Keratinocyte (primary cell): ENCODE results near the gene TWF2. TPM values are rescaled to one million over a fixed set of nuclear protein-coding genes. Genes with fewer than 3 reads are reported as not detected.

Source experiments
- DNase-seq: peaks from one replicate; pipeline ENCODE4 v3.0.0-alpha.2; 2011; ENCODE audit warnings: low read depth, missing footprints, low spot score
- FAIRE-seq: peaks from 2 replicates; lab custom pipeline; 2011; peaks lifted over from hg19 to GRCh38; lab: Jason Lieb, UNC
- H2AFZ ChIP-seq: 2 replicates; pipeline ENCODE4 v1.6.0; 2012; ENCODE audit warnings: low read length, control low read depth, inconsistent platforms; ENCODE audit not compliant: control insufficient read depth
- H3K27ac ChIP-seq: 2 replicates; pipeline ENCODE4 v1.5.1; 2011; ENCODE audit warnings: low read length; ENCODE audit not compliant: control insufficient read depth, insufficient read depth
- H3K27me3 ChIP-seq: 3 replicates; pipeline ENCODE4 v1.6.0; 2011; ENCODE audit warnings: low read length; ENCODE audit not compliant: control insufficient read depth, insufficient read depth; ENCODE audit errors: extremely low read depth
- H3K36me3 ChIP-seq, 2 experiments: 2 replicates in 1 of 2; 3 replicates in 1 of 2; pipeline ENCODE4 v1.5.1; 2011; ENCODE audit warnings: low read length in 2 of 2, mild to moderate bottlenecking in 1 of 2; ENCODE audit not compliant: control insufficient read depth in 2 of 2, insufficient read depth in 2 of 2; ENCODE audit errors: extremely low read depth in 1 of 2
- H3K4me1 ChIP-seq: 3 replicates; pipeline ENCODE4 v1.5.1; 2011; ENCODE audit warnings: low read length; ENCODE audit not compliant: control insufficient read depth, insufficient read depth; ENCODE audit errors: extremely low read depth
- H3K4me2 ChIP-seq: 3 replicates; pipeline ENCODE4 v1.6.0; 2011; ENCODE audit warnings: low read depth, low read length; ENCODE audit not compliant: control insufficient read depth, insufficient read depth; ENCODE audit errors: extremely low read depth
- H3K4me3 ChIP-seq, 3 experiments: fragments of 200-600 bp in 1 of 3; sonication (generic) in 1 of 3; 2 replicates in 2 of 3; 3 replicates in 1 of 3; pipeline ENCODE4 v1.5.1; 2011 to 2016; ENCODE audit warnings: low read length in 3 of 3, mild to moderate bottlenecking in 3 of 3, control low read depth in 2 of 3, inconsistent platforms in 1 of 3, low read depth in 1 of 3, mixed read lengths in 1 of 3, mixed run types in 1 of 3, moderate library complexity in 1 of 3; ENCODE audit not compliant: control insufficient read depth in 2 of 3, insufficient read depth in 2 of 3; ENCODE audit errors: extremely low read depth in 1 of 3
- H3K79me2 ChIP-seq: 2 replicates; pipeline ENCODE4 v1.6.0; 2012; ENCODE audit warnings: low read length; ENCODE audit not compliant: control insufficient read depth, insufficient read depth
- H3K9ac ChIP-seq: 3 replicates; pipeline ENCODE4 v1.6.0; 2011; ENCODE audit warnings: low read length; ENCODE audit not compliant: control insufficient read depth, insufficient read depth; ENCODE audit errors: extremely low read depth
- H3K9me1 ChIP-seq: 3 replicates; pipeline ENCODE4 v1.6.0; 2011; ENCODE audit warnings: low read length; ENCODE audit not compliant: control insufficient read depth, insufficient read depth; ENCODE audit errors: extremely low read depth
- H3K9me3 ChIP-seq: 2 replicates; pipeline ENCODE4 v1.5.1; 2012; ENCODE audit warnings: low read depth, low read length; ENCODE audit not compliant: control insufficient read depth
- H4K20me1 ChIP-seq: 3 replicates; pipeline ENCODE4 v1.6.0; 2011; ENCODE audit warnings: low read length; ENCODE audit not compliant: control insufficient read depth, insufficient read depth; ENCODE audit errors: extremely low read depth
- CTCF ChIP-seq, 3 experiments: IDR thresholded peaks in 1 of 3; conservative IDR thresholded peaks in 1 of 3; optimal IDR thresholded peaks in 1 of 3; 2 replicates in 2 of 3; 3 replicates in 1 of 3; pipeline versions ENCODE3 to v1.5.1; 2011; ENCODE audit warnings: low read length in 3 of 3, mild to moderate bottlenecking in 3 of 3, moderate library complexity in 2 of 3, control low read depth in 1 of 3, inconsistent platforms in 1 of 3; ENCODE audit not compliant: insufficient read depth in 2 of 3; ENCODE audit errors: extremely low read depth in 1 of 3
- EZH2 ChIP-seq: IDR thresholded peaks from one replicate; pipeline ENCODE4 v1.6.1; 2012; ENCODE audit warnings: inconsistent platforms, mild to moderate bottlenecking, low read length, moderate library complexity
- dilution Hi-C: fragments of 300-500 bp; cut with MboI; formaldehyde crosslinking; loops from one replicate; pipeline ENCODE4 v1.7.0; 2020; ENCODE audit warnings: low sequenced_read_pairs; ENCODE audit not compliant: extremely low pct_ligation_motif_present
- polyA plus RNA-seq, 5 experiments: library from polyadenylated mRNA; depleted of rRNA in 3 of 5; stranded (reverse) in 3 of 5; stranded (forward) in 1 of 5; unstranded in 1 of 5; fragments of >200 nt; gene quantifications; 1 replicate in 1 of 5; 2 replicates in 3 of 5; 3 replicates in 1 of 5; pipeline versions ENCODE4 v1.2.1 to v1.2.3, GENCODE V29; 2011 to 2012; ENCODE audit warnings: missing spikeins in 2 of 5, low read depth in 1 of 5, low replicate concordance in 1 of 5

The TWF2 gene
- polyA plus RNA-seq, 1 donor (not counting 4 experiments of a cell fraction or from before 2014, with no cell fraction given): 70.4 TPM

GRCh38 chr3:52253314-52254304 lies 14.7 kb upstream of the TWF2 start:
- Histone ChIP-seq H3K27me3 (no peaks in the 10 kb centered on the region), H2AFZ (no peak overlapping the region), H3K79me2 (peaks cover 3% of the 10 kb centered on the region), H3K36me3 (peaks cover 36 to 45% of the 10 kb centered on the region in 2 experiments), H3K9me3 (no peaks in the 10 kb centered on the region), H3K4me2 (no peak overlapping the region), H3K4me3 (no peak overlapping the region), H3K27ac (no peak overlapping the region), H3K9me1 (no peaks in the 10 kb centered on the region), H3K9ac (no peak overlapping the region), H4K20me1 (peaks cover 4% of the 10 kb centered on the region), H3K4me1 (peaks cover 11% of the 10 kb centered on the region)
- FAIRE-seq (peak; percentile 41), DNase-seq (no peak)
- dilution Hi-C loops: no loop called here
- TF ChIP-seq EZH2 (no peak), CTCF (optimal IDR thresholded peaks at IDR 0.05 in 1 of 3, IDR thresholded peaks at IDR 0.05 in 1 of 3, conservative IDR thresholded peaks at IDR 0.05 in 1 of 3; ENCODE audit: extremely low read depth in 1 of 3, insufficient read depth in 2 of 3, low read length in 3 of 3) (no peak)

- Histone ChIP-seq H3K9me1 (no peaks in the 10 kb centered on the region), H3K36me3 (peaks cover 15 to 22% of the 10 kb centered on the region in 2 experiments), H3K4me1 (peaks cover 21% of the 10 kb centered on the region), H3K27me3 (no peaks in the 10 kb centered on the region), H3K27ac (no peak overlapping the region), H3K4me3 (no peak overlapping the region), H3K9me3 (no peaks in the 10 kb centered on the region), H4K20me1 (peaks cover 2% of the 10 kb centered on the region), H2AFZ (no peak overlapping the region), H3K9ac (no peak overlapping the region), H3K4me2 (no peak overlapping the region), H3K79me2 (no peaks in the 10 kb centered on the region)
- FAIRE-seq (no peak), DNase-seq (no peak)
- TF ChIP-seq EZH2 (no peak), CTCF (optimal IDR thresholded peaks at IDR 0.05 in 1 of 3, IDR thresholded peaks at IDR 0.05 in 1 of 3, conservative IDR thresholded peaks at IDR 0.05 in 1 of 3; ENCODE audit: extremely low read depth in 1 of 3, insufficient read depth in 2 of 3, low read length in 3 of 3) (no peak)
- dilution Hi-C loops: no loop called here
Measured at GRCh38 chr3:52250122-52250521, 11.2 kb upstream of the TWF2 start.
